Stomach (tissue), 4 donors: ENCODE data around the gene ACSL3.

Experiments
- EP300 ChIP-seq: sonication (generic); formaldehyde crosslinking; IDR thresholded peaks from one replicate; pipeline ENCODE4 v1.6.1; 2017; ENCODE audit warnings: antibody characterized with exemption
- POLR2A ChIP-seq, 4 donors: fragments of 450-650 bp; IDR thresholded peaks; one replicate each; pipeline ENCODE4 v1.6.1; 2016; ENCODE audit warnings: antibody characterized with exemption in 4 of 4, control low read depth in 2 of 4, mild to moderate bottlenecking in 1 of 4, moderate library complexity in 1 of 4
- TF ChIP-seq, protein P1 (sequence below), 7 experiments: fragments of 450-650 bp in 4 of 7; fragments of 200-600 bp in 3 of 7; sonication (generic) in 3 of 7; IDR thresholded peaks; one replicate each; pipeline ENCODE4 v1.5.1; 2016 to 2019; ENCODE audit warnings: antibody characterized with exemption in 7 of 7, control low read depth in 2 of 7, mild to moderate bottlenecking in 1 of 7

DNA sequence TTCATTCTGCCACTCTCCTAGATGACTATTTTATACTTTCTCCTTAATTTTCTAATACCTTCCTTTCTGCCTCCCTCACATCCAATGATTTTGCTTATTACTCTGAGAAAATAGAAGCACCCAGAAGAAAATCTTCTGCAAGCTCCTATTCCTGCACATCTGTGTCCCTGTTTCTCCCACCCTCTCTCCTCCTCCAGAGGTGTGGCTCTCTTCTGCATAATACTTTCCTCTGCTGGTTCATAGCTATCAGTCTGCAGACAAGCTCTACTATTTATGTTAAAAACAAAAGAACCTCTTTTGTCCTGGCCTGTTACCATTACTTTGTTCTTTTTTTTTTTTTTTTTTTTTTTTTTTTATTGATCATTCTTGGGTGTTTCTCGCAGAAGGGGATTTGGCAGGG lies 34.3 kb downstream of the ACSL3 start:
- TF ChIP-seq, protein P1, sequence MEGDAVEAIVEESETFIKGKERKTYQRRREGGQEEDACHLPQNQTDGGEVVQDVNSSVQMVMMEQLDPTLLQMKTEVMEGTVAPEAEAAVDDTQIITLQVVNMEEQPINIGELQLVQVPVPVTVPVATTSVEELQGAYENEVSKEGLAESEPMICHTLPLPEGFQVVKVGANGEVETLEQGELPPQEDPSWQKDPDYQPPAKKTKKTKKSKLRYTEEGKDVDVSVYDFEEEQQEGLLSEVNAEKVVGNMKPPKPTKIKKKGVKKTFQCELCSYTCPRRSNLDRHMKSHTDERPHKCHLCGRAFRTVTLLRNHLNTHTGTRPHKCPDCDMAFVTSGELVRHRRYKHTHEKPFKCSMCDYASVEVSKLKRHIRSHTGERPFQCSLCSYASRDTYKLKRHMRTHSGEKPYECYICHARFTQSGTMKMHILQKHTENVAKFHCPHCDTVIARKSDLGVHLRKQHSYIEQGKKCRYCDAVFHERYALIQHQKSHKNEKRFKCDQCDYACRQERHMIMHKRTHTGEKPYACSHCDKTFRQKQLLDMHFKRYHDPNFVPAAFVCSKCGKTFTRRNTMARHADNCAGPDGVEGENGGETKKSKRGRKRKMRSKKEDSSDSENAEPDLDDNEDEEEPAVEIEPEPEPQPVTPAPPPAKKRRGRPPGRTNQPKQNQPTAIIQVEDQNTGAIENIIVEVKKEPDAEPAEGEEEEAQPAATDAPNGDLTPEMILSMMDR (IDR thresholded peaks at IDR 0.05), result no peak
- TF ChIP-seq EP300 (no peak), POLR2A (IDR thresholded peaks at IDR 0.05) (no peak)
